HG03139 (cell line): Measurements from ENCODE around the gene UBASH3A.

Experiments used
- ATAC-seq: cut with Tn5 transposase; IDR thresholded peaks from one replicate; pipeline ENCODE4 v1.9.1; 2021; ENCODE audit not compliant: unreplicated experiment

UBASH3A gene

GRCh38 chr21:42374457-42374856 lies 29.2 kb upstream of the UBASH3A start:
- ATAC-seq: no peak

- no peak for ATAC-seq
Observed at GRCh38 chr21:42374864-42375499, 28.7 kb upstream of the UBASH3A start.

- ATAC-seq: no peak
Observed at GRCh38 chr21:42375506-42375905, 28.2 kb upstream of the UBASH3A start.

- no peak for ATAC-seq
Observed at GRCh38 chr21:42375966-42376337, 27.8 kb upstream of the UBASH3A start.

- no peak for ATAC-seq
Observed at GRCh38 chr21:42376338-42376982, 27.2 kb upstream of the UBASH3A start.

- ATAC-seq: no peak
Observed at GRCh38 chr21:42377211-42377950, 26.3 kb upstream of the UBASH3A start.

GRCh38 chr21:42377951-42378340 lies 25.8 kb upstream of the UBASH3A start:
- no peak for ATAC-seq

GRCh38 chr21:42378418-42378817 lies 25.3 kb upstream of the UBASH3A start:
- no peak for ATAC-seq

GRCh38 chr21:42379426-42380215 lies 24.1 kb upstream of the UBASH3A start:
- no peak for ATAC-seq

GRCh38 chr21:42381347-42381984 lies 22.2 kb upstream of the UBASH3A start:
- no peak for ATAC-seq

GRCh38 chr21:42382915-42383314 lies 20.8 kb upstream of the UBASH3A start:
- ATAC-seq: no peak

GRCh38 chr21:42383331-42383730 lies 20.4 kb upstream of the UBASH3A start:
- no peak for ATAC-seq

GRCh38 chr21:42384156-42384945 lies 19.4 kb upstream of the UBASH3A start:
- ATAC-seq: no peak

- ATAC-seq: no peak
Observed at GRCh38 chr21:42384989-42385388, 18.7 kb upstream of the UBASH3A start.

- no peak for ATAC-seq
Observed at GRCh38 chr21:42385619-42386018, 18.1 kb upstream of the UBASH3A start.

- no peak for ATAC-seq
Observed at GRCh38 chr21:42386034-42386591, 17.6 kb upstream of the UBASH3A start.

- no peak for ATAC-seq
Observed at GRCh38 chr21:42387164-42387563, 16.5 kb upstream of the UBASH3A start.

- no peak for ATAC-seq
Observed at GRCh38 chr21:42387843-42388340, 15.8 kb upstream of the UBASH3A start.

- ATAC-seq: no peak
Observed at GRCh38 chr21:42388740-42389448, 14.8 kb upstream of the UBASH3A start.
